Measurements from ENCODE around the gene TRIM54.
"Not testable (repeated sequence)": the region's sequence is repeated elsewhere in the genome, so short reads cannot be mapped to it uniquely, and the experiment has no call there.

TRIM54 gene

DNA sequence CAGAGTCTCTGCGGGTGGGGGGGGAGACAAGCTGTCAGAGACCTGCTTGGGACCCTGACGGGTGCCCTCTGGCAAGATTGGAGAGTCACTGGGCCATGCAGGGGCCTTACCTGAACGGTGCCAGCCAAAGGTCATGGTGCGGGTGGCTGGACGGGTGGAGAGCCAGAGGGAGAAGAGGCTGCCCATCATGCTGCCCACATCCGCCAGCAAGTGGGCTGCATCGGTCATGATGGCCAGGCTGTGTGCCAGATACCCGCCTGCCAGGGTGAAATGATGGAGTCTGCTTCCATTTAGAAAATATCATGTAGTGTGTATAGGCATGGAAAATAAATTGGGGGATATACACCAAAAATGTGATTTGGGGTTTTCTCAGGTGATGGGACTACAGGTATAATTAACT, 24.2 kb upstream of the TRIM54 start:
- no peak for DNase-seq

DNA sequence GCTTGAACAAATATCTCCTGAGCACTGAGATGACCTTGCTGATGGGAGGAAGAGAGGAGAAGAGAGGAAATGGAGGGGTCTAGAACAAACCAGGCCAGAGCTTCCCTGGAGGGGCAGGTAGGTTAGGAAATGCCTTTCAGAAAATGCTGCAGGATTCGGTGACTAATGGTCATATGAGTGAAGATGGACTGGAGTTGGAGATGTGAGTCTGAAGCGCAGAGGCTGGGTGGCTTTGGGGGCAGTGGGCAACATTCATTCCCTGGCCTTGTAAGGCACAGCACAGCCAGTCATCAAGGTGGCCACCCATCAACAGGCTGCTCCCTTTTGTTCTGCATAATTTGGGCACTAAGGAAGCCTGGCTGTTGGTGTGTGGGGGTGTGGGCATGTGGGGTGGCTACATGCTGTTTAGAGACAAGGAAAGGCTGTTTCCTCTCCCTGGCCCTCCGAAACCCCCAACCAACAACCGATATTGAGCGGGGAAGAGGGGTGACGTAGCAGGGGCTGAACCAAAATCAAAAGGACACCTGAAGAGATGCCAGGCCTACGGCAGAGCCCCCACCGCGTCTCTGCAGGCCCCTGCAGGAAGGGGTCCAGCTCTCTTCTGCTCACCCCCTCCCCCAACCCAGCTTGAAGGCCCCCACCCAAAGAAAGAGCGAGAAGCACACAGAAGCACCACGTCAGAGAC, 20.8 kb upstream of the TRIM54 start:
- DNase-seq = no peak

DNA sequence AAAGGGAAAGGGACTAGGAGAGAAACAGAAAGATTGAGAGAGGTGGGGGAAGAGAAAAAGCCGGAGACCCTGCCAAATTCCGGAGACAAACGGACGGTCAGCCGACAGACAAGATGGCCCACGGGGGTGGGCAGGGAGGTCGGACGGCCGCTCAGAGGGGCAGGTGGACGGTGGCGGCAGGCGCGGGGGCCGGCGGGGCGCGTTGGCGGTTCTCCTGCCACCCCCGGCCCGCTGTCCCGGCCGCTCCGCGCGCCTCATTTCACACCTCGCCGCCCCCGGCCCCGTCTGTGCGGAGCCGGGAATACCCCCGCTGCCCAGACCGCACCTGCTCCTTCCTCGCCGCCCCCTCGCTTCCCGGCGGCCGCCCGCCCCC, 20.3 kb upstream of the TRIM54 start:
- DNase-seq = no peak

DNA sequence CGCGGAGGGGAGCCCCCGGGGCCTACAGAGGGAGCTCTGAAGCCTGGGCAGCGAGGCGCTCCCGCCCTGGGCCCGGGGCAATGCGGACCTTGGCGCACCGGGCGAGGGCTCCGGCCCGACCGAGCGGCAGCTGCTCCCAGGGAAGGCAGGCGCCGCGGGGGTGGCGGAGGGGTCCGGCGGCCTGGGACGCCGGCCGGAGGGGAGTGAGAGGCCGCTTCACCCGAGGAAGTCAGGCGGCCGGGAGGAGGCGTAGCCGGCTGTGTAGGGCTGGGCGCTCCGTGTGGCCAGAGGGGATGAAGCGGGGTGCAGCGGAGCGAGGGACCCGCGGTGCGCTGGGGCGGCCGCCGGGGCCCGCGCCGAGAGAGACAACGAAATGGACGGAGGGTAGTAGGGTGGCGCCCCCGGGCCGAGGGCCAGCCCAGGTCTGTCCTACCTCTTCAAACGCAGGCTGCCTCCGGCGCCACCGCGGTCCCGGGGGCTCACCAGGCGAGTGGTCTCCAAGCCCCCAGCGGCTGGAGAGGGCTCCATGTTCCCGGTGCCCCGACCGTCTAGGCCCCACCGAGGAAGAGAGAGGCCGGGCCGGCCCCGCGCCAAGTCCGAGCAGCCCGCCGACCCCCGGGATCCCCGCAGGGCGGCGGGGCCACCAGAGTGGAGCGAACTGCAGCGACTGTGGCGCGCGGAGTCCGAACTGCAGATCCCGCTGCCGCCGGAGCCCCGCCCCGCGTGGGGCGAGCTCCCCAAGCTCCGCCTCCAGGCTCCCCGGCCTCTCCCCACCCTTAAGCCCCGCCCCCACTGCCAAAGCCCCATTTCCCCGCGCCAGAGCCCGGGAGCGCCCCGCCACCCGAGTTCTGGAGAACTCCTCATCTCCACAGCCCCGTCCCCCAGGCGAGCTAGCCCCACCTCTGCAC, 19.6 kb upstream of the TRIM54 start, which contains the start of gene SLC30A3:
Gene SLC30A3, minus strand, starts transcription at position 669 of the 908 bp plus-strand sequence. Its CDS starts 141 bp downstream, at position 528.
- DNase-seq = peak; percentile 85

DNA sequence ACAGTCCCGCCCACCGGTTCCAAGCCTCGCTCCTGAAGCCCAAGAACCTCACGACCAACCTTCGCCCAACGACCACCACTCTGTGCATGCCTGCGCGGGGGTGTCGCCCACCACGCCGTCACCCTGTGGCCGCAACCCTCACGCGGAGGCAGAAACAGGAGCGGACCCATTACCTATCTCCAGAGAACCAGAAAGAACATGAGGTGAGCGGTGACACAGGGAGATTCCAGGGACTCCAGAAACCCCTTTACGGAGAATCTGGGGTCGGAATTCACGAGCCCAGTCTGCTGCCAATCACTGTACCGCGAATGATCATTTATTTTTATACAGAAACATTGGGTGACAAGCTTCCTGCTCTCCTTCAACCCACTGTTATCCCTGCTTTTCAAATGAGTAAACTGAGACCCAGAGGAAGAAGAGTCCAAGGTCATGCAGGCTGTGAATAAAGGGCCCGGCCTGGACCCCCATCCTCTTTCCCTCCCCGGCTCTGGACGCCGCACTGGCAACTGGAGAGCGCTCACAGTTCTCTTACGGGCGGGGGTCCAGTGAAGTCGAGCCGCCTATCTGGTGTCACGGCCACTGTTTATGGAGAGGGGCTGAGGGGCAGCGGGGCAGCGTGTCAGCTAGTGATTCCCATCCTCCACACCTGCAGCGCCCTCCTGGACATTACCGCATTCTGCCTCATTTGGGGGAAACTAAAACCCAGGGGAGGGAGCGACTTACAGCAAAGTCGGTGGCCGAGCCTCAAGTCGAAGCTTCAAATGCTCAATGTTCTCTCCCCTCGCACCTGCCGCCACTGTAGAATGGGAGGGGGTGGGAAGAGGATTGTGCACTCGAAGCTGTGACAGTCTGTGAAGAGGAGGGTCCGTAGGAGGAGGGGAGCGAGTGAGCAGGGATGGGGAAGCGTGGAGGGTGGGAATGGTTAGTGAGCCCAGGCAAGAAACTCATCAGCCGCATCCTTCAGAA, 18.7 kb upstream of the TRIM54 start:
- peak; percentile 38 for DNase-seq

DNA sequence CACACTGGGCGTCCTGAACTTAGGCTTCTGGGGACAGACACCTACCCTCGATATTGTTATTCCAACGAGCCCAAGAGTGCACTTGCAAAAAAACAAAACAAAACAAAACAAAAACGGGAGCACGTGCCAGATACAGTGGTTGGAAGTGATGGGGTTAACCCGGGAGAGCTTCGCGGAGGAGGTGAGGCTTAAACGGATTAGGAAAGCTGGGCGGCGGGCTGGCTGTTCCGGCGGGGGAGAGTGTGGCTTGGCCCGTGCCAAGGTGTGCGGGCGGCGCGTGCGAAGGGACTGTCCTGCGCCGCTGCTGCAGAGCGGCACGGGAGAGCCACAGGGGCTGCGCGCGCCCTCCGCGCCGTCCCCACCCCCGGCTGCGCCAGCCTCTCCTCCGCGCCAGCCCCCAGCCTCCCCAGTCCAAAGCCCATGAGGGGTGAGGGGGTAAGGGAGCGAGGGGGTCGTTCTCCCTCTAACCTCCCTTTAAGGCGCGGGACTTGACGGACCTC, 17.9 kb upstream of the TRIM54 start:
- DNase-seq = no peak

DNA sequence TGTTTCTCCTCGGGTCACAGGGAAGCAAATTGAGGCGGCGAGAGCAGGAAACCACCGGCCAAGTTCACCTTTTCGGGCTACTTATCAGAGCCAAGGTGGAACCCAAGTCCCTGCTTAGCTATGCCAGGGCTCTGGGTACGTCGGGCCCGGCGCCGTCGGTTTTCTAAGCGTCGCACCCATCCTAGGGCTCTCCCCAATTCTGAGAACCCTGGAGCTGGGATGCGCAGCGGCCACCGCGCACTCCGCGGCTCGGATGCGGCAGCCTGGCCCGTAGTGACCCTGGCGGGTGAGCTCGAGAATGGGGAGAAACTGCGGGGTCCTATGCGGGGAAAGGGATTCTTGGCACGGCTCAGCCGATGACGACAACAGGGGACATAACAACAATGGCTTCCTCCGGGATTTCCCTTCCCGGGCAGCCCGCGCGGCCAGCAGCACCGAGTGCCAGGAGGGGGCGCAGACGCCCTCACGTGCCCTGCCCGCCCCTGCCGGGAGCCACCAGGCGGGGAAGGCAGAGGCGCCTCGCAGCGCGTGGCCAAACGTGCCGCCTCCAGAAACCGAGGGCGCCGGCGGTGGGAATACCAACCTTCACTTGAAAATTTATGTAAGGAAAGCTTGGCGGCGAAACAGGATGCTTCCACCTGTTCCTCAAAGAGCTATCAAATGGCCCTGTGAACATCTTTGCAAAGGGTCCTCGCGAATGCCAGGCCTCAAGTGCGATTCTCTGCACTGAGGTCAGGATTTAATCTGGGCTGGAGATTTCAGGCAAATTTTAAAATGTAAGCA, 17.3 kb upstream of the TRIM54 start:
- DNase-seq = peak; percentile 76

DNA sequence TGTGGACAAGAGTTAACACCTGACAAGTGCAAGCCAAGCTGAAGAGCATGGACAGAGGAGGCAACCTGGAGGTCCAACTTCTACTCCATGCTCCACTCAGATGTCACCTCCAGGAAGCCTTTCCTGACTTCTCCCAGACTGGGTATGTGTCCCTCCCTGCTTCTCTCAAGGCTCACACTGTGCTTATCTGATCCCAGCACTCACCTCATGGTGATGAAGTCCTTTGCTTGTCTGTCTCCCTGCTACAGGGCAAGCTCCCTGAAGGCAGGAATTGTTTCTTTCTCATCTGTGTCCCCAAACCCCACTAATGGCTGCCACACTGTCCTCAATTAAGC, 16.7 kb upstream of the TRIM54 start:
- DNase-seq = no peak

DNA sequence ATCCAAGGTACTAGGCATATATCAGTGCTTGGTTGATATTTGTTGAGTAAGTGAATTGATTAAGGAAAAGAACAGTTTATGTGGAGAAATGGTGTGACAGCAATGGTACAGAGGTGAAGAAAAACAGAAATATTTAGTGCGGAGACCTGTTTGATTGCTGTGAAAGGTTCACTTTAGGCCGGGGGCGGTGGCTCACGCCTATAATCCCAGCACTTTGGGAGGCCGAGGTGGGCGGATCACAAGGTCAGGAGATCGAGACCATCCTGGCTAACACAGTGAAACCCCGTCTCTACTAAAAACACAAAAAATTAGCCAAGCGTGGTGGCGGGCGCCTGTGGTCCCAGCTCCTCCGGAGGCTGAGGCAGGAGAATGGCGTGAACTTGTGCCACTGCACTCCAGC, 13.9 kb upstream of the TRIM54 start:
- not testable (repeated sequence) for DNase-seq

DNA sequence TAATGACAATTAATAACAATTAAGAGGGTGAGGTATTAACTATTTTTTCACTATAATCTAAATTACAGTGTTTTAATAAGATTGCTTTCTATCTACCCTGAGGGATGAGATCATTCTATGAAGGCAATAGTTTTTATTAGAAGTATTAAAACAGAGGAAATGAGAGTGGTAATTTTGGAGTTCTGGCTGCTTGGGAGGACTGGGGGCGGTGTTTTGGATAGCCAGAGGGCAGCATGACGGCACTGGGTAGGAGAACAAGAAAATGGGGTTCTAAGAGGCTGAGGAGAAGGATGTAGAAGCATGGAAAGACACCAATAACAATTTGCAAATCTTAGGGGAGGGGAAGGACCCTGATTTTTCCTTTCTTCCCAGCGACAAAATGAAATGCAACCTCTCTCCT, 12.1 kb upstream of the TRIM54 start:
- DNase-seq = no peak

DNA sequence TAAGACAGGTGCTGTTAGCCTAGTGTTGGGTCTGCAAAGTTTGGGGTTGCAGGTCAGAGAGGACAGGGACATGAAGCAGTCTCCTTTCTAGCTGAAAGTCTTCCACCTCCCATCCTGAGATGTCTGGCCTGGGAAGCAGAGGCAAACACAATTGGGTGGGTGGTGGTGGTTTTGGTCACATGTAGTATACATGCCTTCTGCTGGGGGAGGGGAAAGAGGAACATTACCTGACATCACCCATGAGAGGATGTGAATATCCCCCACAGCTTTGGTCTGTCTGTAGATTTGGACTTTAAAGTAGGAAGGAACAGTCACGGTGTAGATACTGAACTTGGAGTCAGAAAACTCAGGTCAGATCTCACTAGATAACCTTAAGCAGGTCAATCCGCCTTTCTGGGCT, 11.6 kb upstream of the TRIM54 start:
- no peak for DNase-seq

DNA sequence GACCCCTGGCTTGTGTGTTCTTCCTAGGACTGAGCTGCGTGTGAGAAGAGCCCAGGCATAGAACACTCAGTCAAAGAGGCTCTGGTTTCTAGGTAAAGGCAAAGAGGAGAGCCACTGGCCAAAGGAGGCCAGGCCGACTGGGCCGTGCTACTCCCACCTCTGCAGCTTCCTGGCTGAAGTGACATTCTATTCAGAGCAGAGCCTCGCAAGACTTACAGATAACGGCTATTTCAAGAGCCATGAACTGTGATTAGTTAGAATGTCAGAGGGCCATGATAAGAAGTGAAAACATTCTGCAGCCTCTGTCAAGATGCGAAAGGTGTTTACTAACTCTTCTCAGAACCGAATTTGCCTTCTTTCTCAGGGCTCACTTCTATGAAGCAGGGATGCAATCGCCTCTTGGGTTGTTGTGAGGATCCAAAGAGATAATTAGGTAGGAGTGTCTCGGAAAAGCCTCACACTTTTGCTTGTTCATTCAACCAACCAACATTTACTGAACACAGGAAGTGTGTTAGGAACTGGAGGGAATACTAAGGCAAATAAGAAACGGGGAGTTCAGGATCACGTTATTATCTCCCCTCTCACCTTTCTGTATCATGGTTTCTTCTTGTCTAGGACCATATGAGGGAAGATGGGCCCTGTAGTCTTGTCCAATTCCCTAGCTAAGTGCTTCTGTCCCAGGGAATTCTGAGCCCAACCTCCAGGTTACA, 10.4 kb upstream of the TRIM54 start:
- no peak for DNase-seq

DNA sequence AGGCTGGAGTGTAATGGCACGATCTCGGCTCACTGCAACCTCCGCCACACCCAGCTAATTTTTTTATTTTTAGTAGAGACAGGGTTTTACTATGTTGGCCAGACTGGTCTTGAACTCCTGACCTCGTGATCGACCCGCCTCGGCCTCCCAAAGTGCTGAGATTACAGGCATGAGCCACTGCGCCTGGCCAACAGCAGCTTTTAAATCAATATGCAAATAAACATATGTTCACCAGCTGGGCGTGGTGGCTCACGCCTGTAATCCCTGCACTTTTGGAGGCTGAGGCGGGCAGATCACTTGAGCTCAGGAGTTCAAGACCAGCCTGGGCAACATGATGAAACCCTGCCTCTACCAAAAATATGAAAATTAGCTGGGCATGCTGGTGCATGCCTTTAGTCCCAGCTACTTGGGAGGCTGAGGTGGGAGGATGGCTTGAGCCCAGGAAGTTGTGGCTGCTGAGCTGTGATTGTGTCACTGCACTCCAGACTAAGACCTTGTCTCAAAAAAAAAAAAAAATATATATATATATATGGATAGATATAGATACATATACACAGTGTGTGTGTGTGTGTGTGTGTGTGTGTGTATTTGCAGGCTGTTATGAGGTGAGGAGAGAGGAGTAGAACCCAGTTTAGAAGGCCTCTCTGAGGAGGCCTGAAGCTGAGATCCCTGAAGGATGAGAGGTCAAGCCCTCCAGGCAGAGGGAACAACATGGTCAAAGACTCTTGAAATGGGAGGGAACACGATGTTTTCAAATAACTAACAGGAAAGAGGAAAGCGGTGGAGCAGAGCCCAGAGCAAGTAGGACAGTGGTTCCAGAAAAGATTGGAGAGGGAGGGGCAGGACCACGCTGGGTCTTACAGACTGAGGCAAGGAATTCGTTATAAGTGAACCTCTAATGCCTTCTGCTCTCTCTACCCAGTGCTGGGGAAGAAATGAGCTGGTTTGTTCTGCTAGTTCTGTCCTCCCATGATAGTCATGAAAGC, 9.4 kb upstream of the TRIM54 start:
- DNase-seq = not testable (repeated sequence)

DNA sequence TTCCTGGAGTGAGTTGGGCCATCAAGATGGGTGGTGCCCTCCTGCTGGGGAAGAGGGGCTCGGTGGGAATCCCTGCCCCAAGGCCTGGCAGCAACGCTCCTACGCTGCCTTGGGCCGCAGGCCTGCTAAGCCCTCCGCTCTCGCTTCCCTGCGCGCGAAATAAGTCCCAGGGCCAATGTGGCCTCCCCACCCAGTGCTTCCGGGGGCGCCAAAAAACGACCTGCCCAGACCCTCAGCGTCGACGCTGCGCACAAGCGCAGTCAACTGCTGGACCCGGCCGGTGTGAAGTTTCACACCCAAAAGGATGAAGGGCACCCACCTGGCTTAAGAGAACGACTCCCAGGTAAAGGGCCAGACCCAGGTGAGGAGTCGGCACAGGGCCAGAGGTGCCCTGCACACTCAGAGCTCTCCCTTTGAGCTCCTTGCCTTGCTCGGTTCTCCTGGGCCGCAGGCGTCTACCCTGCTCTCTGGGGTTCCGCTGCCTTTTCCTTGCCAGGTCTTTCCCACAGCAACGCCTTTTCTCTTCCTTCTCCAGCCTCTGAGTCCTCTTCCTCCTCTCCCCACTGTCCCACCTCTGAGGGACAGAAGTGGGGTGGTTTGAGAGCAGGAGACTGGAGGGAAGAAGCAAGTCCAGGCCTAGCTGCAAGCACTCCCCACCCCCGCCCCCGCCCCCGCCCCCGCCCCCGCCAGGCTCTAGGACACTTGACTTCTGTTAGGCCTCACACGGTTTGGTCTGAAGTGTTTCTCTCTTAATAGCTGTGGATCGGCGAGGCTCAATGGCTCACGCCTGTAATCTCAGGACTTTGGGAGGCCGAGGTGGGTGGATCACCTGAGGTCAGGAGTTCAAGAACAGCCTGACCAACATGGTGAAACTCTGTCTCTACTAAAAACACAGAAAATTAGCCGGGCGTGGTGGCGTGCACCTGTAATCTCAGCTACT, 6.7 kb upstream of the TRIM54 start, which contains the start of gene DNAJC5G:
Gene DNAJC5G, plus strand, starts transcription at position 223 of the 940 bp plus-strand sequence. CDS start 1,296 bp downstream, outside the sequence.
- DNase-seq = no peak

DNA sequence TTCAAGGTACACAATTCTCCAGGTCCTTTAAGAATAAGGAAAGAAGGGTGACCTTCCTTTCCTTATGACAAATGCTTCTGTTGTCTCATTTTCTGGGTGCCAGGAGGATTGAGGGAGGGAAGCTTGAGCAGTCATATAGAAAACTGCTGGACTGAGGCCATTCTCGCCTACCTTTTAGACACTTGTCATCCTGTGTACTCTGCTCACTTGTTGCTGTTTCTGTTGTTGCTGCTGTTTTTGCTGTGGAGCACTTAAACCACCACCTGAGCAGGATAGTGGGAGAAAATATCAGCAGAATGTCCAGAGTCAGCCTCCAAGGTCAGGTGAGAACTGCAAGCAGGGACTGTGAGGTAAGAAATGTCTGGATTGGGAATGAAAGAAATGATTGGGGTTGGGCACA, 4.2 kb upstream of the TRIM54 start:
- DNase-seq = no peak

DNA sequence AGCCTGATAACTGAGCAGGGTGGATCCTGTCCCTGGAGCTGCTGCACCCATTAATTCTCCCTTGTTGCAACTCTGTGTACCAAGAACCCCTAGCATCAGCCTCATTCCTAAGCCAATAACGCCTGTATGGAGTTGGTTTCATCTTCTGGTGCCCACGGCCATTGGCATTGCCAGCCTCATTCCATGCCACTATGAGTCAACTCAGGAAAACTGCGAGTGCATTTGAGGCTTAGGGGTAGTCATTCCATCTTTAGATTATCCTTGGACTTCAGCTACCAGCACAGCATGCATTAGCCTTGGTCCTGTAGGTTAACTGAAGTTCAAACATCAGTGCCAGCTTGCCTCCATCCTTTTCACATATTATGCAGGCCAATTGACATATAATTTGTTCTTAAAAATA, 1.4 kb upstream of the TRIM54 start:
- no peak for DNase-seq

DNA sequence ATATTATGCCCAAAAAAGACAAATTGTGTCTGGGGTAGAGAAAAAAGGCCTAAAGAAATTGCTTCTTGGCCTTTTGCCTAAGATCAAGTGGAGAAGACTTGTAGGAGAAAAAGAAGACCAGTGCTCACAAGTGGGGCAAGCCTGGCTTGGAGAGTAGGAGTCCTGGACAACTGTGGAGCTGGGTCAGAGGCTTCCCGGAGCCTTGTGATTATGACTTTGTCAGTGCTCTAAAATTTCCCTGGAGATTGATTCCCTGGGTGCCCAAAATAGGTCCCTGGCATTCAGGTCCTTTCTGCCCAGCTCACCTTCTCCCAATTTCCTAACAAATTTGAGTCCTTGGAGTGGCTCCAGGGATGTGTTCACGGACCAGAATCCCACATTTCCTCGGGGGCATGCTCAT, 787 bp upstream of the TRIM54 start:
- DNase-seq = no peak

DNA sequence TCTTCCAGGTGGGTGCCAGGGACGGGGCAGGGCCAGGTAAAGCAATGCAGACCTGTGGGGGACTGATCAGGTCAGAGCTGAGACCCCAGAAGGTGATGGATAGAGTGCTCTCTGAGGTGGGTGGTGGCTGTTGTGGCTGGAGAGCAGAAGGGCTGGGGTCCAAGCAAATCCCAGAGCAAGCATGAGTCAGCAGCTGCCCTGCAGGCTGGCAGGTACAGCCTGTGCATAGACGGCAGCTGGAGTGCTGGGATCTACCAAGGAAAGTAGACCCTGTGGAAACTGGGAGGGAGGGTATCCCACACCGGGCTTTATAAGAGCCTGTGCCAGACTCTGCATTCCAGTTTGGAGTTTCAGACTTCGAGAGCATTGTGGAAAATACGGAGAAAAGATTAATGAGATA, 663 bp downstream of the TRIM54 start:
- no peak for DNase-seq

DNA sequence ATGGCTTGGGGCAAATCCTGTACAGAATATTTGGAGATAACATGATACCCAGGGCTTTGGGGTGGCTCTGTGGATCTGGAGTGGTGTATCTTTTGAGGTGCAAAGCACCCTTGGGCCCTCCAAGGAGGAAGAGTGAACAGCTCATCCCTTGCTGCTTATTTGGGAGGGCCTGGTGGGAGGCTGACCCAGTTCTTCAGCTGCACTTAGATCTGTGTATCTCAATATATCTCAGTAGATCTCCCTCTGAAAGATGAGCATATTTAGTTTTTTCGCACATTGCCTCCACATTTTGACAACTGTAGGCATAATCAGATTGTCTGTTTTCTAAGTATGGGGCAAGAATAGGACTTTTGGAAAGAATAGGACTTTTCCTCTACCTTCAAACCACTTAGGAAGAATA, 2.8 kb downstream of the TRIM54 start:
- DNase-seq = no peak
